GM21723 (cell line): ENCODE measurements around the gene LCE2C.
"Not testable (repeated sequence)": the region's sequence is repeated elsewhere in the genome, so short reads cannot be mapped to it uniquely, and the experiment has no call there.

Source experiments
- ATAC-seq: cut with Tn5 transposase; IDR thresholded peaks from one replicate; pipeline ENCODE4 v1.9.1; 2021; ENCODE audit warnings: mild to moderate bottlenecking, moderate library complexity; ENCODE audit not compliant: unreplicated experiment

The LCE2C gene

GRCh38 chr1:152674983-152675382, at the start of gene LCE2C:
TSS of gene LCE2C (plus strand) at chr1:152675279. CDS start at chr1:152676016, 737 bp downstream.
- ATAC-seq = not testable (repeated sequence)

- no peak for ATAC-seq
Measured at GRCh38 chr1:152626744-152627143, 48.3 kb upstream of the LCE2C start.

GRCh38 chr1:152630596-152630995, 44.5 kb upstream of the LCE2C start:
- ATAC-seq = no peak

GRCh38 chr1:152640351-152640750, 34.7 kb upstream of the LCE2C start:
- ATAC-seq = no peak

- ATAC-seq = no peak
Measured at GRCh38 chr1:152643945-152644344, 31.1 kb upstream of the LCE2C start.

GRCh38 chr1:152645146-152645545, 29.9 kb upstream of the LCE2C start:
- ATAC-seq = no peak

GRCh38 chr1:152646656-152647055, 28.4 kb upstream of the LCE2C start:
- no peak for ATAC-seq

- ATAC-seq = no peak
Measured at GRCh38 chr1:152654110-152654509, 21.0 kb upstream of the LCE2C start.

- ATAC-seq = no peak
Measured at GRCh38 chr1:152656459-152656858, 18.6 kb upstream of the LCE2C start.

GRCh38 chr1:152657677-152658076, 17.4 kb upstream of the LCE2C start:
- ATAC-seq = no peak

GRCh38 chr1:152658649-152659048, 16.4 kb upstream of the LCE2C start:
- no peak for ATAC-seq

GRCh38 chr1:152663098-152663497, 12.0 kb upstream of the LCE2C start, which contains the start of gene LCE2D:
TSS of gene LCE2D (plus strand) at chr1:152663380. CDS start at chr1:152664106, 726 bp downstream.
- no peak for ATAC-seq

- ATAC-seq = not testable (repeated sequence)
Measured at GRCh38 chr1:152666171-152666570, 8.9 kb upstream of the LCE2C start.

- ATAC-seq = no peak
Measured at GRCh38 chr1:152667648-152668047, 7.4 kb upstream of the LCE2C start.

GRCh38 chr1:152673016-152673415, 2.1 kb upstream of the LCE2C start:
- no peak for ATAC-seq

GRCh38 chr1:152679459-152679858, 4.4 kb downstream of the LCE2C start:
- no peak for ATAC-seq

- ATAC-seq = no peak
Measured at GRCh38 chr1:152681616-152682015, 6.5 kb downstream of the LCE2C start.

GRCh38 chr1:152683846-152684245, 8.8 kb downstream of the LCE2C start:
- no peak for ATAC-seq

- ATAC-seq = not testable (repeated sequence)
Measured at GRCh38 chr1:152685823-152686222, 10.7 kb downstream of the LCE2C start, which contains the start of gene LCE2B. TSS of gene LCE2B (plus strand) at chr1:152686123. CDS start at chr1:152686844, 721 bp downstream.

- ATAC-seq = no peak
Measured at GRCh38 chr1:152697701-152698600, 22.9 kb downstream of the LCE2C start, which contains the start of gene LCE2A. TSS of gene LCE2A (plus strand) at chr1:152698345. CDS start at chr1:152698902, 557 bp downstream.

- no peak for ATAC-seq
Measured at GRCh38 chr1:152699746-152700145, 24.7 kb downstream of the LCE2C start.

GRCh38 chr1:152707860-152708259, 32.8 kb downstream of the LCE2C start, which contains the start of gene LCE4A:
TSS of gene LCE4A (plus strand) at chr1:152708160. CDS start at chr1:152709076, 916 bp downstream.
- ATAC-seq = no peak
